ENCODE measurements around the gene FGF8. TPM values are rescaled to one million over a fixed set of nuclear protein-coding genes. Genes with fewer than 3 reads are reported as not detected.

Gene FGF8
- total and polyA plus RNA-seq, 2 of the 13 experiments (the other 11 are each of a cell fraction or from before 2014, with no cell fraction given) = not detected

GRCh38 chr10:101818119-101818871 lies 42.4 kb upstream of the FGF8 start, which contains the start of gene OGA (continued):
- TF ChIP-seq ZBTB14 (CRISPR knock-in tag; IDR thresholded peaks at IDR 0.05) = no peak
- peak; percentile 57; the same call in 1 of the 2 replicates for TF ChIP-seq IRX3 (CRISPR knock-in tag; IDR thresholded peaks at IDR 0.05; ENCODE audit: borderline replicate concordance, low read depth)
- no peak for TF ChIP-seq ETV6 (CRISPR knock-in tag; conservative IDR thresholded peaks at IDR 0.05)
- TF ChIP-seq TBL1XR1 (IDR thresholded peaks at IDR 0.05; ENCODE audit: borderline replicate concordance, low read length, partially characterized antibody) = no peak
- TF ChIP-seq ZNF547 (CRISPR knock-in tag; IDR thresholded peaks at IDR 0.05) = no peak; the same call in 1 of the 2 replicates
- no peak for TF ChIP-seq ZNF282 (IDR thresholded peaks at IDR 0.05; ENCODE audit: partially characterized antibody)
- TF ChIP-seq HOXA5 (CRISPR knock-in tag; IDR thresholded peaks at IDR 0.05) = peak; percentile 80
- no peak; the same call in 1 of the 2 replicates for TF ChIP-seq ZC3H13 (CRISPR knock-in tag; IDR thresholded peaks at IDR 0.05)
- peak; percentile 99 for TF ChIP-seq ZFP91 (CRISPR knock-in tag; IDR thresholded peaks at IDR 0.05; ENCODE audit: borderline replicate concordance)
- peak; percentile 48; the same call in 1 of the 2 replicates for TF ChIP-seq TBP (CRISPR knock-in tag; IDR thresholded peaks at IDR 0.05)
- no peak for TF ChIP-seq HOXA3 (CRISPR knock-in tag; IDR thresholded peaks at IDR 0.05)
- TF ChIP-seq ZNF782 (CRISPR knock-in tag; IDR thresholded peaks at IDR 0.05; ENCODE audit: borderline replicate concordance) = no peak
- no peak for TF ChIP-seq ZNF646 (CRISPR knock-in tag; IDR thresholded peaks at IDR 0.05)
- no peak for TF ChIP-seq MED13 (CRISPR knock-in tag; IDR thresholded peaks at IDR 0.05)
- TF ChIP-seq, protein P1, sequence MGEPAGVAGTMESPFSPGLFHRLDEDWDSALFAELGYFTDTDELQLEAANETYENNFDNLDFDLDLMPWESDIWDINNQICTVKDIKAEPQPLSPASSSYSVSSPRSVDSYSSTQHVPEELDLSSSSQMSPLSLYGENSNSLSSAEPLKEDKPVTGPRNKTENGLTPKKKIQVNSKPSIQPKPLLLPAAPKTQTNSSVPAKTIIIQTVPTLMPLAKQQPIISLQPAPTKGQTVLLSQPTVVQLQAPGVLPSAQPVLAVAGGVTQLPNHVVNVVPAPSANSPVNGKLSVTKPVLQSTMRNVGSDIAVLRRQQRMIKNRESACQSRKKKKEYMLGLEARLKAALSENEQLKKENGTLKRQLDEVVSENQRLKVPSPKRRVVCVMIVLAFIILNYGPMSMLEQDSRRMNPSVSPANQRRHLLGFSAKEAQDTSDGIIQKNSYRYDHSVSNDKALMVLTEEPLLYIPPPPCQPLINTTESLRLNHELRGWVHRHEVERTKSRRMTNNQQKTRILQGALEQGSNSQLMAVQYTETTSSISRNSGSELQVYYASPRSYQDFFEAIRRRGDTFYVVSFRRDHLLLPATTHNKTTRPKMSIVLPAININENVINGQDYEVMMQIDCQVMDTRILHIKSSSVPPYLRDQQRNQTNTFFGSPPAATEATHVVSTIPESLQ (CRISPR knock-in tag; conservative IDR thresholded peaks at IDR 0.05) = no peak
- TF ChIP-seq ZNF354B (CRISPR knock-in tag; IDR thresholded peaks at IDR 0.05) = no peak
- TF ChIP-seq KDM5B (CRISPR knock-in tag; IDR thresholded peaks at IDR 0.05; ENCODE audit: borderline replicate concordance) = no peak
